ENCODE data around the gene FRY.

DNA sequence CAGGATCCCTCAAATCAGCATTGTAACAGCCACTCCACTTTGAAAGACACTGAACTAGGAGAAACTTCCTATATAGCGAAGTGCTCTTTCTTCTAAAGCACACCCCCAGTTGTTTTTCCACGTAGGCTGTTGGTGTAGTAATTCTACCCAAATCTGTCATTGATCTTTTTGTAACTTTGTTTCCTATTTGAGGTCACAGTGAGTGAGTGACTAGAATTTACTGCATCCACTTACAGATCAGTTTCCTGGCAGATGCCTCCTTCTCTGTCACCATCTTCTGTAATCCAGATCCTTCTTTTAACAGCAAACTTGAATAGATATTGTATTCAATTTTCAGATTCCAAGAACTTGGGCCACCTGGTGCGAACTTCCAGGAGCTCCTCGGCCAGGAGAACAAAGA lies 268.3 kb downstream of the FRY start:
- TF ChIP-seq POLR2A (IDR thresholded peaks at IDR 0.05) = no peak
- TF ChIP-seq, protein P1, sequence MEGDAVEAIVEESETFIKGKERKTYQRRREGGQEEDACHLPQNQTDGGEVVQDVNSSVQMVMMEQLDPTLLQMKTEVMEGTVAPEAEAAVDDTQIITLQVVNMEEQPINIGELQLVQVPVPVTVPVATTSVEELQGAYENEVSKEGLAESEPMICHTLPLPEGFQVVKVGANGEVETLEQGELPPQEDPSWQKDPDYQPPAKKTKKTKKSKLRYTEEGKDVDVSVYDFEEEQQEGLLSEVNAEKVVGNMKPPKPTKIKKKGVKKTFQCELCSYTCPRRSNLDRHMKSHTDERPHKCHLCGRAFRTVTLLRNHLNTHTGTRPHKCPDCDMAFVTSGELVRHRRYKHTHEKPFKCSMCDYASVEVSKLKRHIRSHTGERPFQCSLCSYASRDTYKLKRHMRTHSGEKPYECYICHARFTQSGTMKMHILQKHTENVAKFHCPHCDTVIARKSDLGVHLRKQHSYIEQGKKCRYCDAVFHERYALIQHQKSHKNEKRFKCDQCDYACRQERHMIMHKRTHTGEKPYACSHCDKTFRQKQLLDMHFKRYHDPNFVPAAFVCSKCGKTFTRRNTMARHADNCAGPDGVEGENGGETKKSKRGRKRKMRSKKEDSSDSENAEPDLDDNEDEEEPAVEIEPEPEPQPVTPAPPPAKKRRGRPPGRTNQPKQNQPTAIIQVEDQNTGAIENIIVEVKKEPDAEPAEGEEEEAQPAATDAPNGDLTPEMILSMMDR (IDR thresholded peaks at IDR 0.05) = no peak

Measured in heart left ventricle (tissue), 13 donors.